ENCODE results near the gene ACE2. TPM values are rescaled to one million over a fixed set of nuclear protein-coding genes. Genes with fewer than 3 reads are reported as not detected.

The ACE2 gene
- polyA plus RNA-seq, 1 experiment, result not detected

DNA sequence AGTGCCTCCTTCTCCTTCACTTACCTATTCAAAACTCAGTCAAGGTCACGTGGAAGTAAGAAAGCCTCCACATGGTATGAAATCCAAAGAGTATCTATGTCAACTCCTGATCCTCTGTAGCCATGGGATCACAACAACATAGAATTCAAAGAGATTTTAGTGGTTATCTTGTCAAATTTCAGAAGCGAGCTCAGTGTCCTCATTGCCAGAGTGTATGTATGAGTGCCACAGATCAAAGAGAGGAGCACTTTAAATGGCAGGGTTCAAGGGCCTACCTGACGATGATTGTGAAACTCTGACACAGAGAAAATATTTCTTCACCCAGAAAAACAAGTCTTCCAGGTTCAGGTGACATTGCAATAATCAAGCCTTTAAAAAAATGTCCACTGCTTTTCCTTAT, 1.2 kb upstream of the ACE2 start:
- Histone ChIP-seq H3K36me3 (ENCODE audit: control insufficient read depth, insufficient read depth, low read length) (no peaks in the 10 kb centered on the region), H3K4me3 (ENCODE audit: low read depth, low read length) (no peak overlapping the region), H3K27me3 (ENCODE audit: control insufficient read depth, insufficient read depth, low read length) (no peaks in the 10 kb centered on the region)
- DNase-seq (ENCODE audit: low read depth), result no peak
- TF ChIP-seq, protein P1, sequence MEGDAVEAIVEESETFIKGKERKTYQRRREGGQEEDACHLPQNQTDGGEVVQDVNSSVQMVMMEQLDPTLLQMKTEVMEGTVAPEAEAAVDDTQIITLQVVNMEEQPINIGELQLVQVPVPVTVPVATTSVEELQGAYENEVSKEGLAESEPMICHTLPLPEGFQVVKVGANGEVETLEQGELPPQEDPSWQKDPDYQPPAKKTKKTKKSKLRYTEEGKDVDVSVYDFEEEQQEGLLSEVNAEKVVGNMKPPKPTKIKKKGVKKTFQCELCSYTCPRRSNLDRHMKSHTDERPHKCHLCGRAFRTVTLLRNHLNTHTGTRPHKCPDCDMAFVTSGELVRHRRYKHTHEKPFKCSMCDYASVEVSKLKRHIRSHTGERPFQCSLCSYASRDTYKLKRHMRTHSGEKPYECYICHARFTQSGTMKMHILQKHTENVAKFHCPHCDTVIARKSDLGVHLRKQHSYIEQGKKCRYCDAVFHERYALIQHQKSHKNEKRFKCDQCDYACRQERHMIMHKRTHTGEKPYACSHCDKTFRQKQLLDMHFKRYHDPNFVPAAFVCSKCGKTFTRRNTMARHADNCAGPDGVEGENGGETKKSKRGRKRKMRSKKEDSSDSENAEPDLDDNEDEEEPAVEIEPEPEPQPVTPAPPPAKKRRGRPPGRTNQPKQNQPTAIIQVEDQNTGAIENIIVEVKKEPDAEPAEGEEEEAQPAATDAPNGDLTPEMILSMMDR (IDR thresholded peaks at IDR 0.05; ENCODE audit: insufficient read depth, low read depth, low read length), result no peak
- CTCF ChIA-PET, result interaction anchor here (0.6 kb wide), 1 partner anchor 13 kb away, joined by 3 read pairs; no protein-coding TSS in a partner anchor
- POLR2A ChIA-PET, result no interaction called here

DNA sequence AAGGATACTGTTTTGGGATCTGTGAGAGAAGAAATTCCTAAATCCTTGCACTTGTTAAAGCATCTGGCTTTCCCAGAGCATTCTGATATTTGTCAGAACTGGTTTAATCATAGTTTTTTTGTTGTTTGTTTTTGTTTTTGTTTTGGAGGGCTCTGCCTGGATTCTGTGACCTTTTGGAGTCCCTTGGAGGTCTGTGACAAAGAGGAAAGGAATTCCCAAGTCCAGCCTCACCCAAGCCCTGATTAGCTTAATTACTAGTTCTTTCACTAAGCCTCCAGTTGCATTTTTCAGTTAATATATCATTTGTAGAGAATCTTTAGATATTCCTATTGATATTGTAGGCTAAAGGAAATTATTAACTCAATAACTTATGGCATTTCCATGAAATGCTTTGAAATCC, 711 bp downstream of the ACE2 start:
- H3K4me3 ChIP-seq (ENCODE audit: low read depth, low read length), result no peak overlapping the region
- DNase-seq (ENCODE audit: low read depth), result no peak
- no peaks in the 10 kb centered on the region for H3K36me3 ChIP-seq (ENCODE audit: control insufficient read depth, insufficient read depth, low read length)
- POLR2A ChIA-PET, result no interaction called here
- TF ChIP-seq, protein P1 (IDR thresholded peaks at IDR 0.05; ENCODE audit: insufficient read depth, low read depth, low read length), result no peak
- CTCF ChIA-PET, result no interaction called here
- no peaks in the 10 kb centered on the region for H3K27me3 ChIP-seq (ENCODE audit: control insufficient read depth, insufficient read depth, low read length)

DNA sequence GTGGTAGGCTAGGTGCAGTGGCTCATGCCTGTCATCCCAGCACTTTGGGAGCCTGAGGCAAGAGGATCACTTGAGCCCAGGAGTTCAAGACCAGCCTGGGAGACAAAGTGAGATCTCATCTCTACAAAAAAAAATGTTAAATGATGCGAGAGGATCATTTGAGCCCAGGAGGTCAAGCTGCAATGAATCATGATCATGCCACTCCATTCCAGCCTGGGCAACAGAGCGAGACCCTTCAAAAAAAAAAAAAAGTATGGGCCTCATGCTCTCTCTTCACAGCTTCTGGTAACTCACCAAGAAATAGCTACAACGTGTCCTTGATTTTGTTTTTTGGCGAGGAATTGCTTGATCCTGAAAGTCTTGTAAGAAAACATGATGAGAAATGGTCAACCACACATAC, 1.3 kb downstream of the ACE2 start:
- DNase-seq (ENCODE audit: low read depth), result no peak
- ChIA-PET POLR2A (no interaction called here), CTCF (no interaction called here)
- Histone ChIP-seq H3K27me3 (ENCODE audit: control insufficient read depth, insufficient read depth, low read length) (no peaks in the 10 kb centered on the region), H3K36me3 (ENCODE audit: control insufficient read depth, insufficient read depth, low read length) (no peaks in the 10 kb centered on the region), H3K4me3 (ENCODE audit: low read depth, low read length) (no peak overlapping the region)
- TF ChIP-seq, protein P1 (IDR thresholded peaks at IDR 0.05; ENCODE audit: insufficient read depth, low read depth, low read length), result no peak

DNA sequence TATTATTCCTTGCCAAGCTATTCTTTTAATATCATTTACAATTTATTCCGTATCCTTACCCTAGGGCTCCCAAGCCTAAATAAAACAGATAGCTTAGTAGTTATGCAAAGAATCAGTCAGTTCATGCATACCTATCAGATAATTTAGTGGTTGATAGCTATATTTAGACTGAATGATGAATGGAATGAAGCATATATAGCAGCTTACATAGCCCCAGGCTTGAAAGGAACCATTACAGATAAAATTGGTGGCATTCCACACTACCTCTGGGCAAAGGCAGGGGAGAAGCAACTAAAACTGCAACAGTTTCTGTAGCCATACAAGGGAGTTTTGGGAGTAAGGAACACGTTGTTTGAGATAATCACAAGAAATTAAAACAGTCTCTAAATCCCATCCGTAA, 2.7 kb downstream of the ACE2 start:
- H3K27me3 ChIP-seq (ENCODE audit: control insufficient read depth, insufficient read depth, low read length), result no peaks in the 10 kb centered on the region
- ChIA-PET POLR2A (no interaction called here), CTCF (no interaction called here)
- DNase-seq (ENCODE audit: low read depth), result no peak
- H3K4me3 ChIP-seq (ENCODE audit: low read depth, low read length), result no peak overlapping the region
- H3K36me3 ChIP-seq (ENCODE audit: control insufficient read depth, insufficient read depth, low read length), result no peaks in the 10 kb centered on the region
- TF ChIP-seq, protein P1 (IDR thresholded peaks at IDR 0.05; ENCODE audit: insufficient read depth, low read depth, low read length), result no peak

DNA sequence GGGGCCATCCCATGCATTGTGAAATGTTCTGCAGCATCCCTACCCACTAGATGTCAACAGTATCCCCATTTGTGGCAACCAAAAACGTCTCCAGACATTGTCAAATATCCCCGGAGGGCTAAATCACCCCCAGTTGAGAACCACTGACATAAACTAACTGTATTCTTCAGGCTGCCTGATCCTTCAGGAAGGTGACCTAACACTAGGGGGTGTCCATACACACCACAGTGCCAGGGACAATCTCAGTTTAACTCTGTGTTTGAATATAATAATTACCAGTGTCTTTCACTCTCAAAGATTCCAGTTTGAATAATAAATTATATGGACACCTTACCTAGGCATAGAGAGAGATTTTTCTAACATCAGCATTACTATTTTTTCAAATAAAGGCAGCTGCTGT, 6.4 kb downstream of the ACE2 start:
- TF ChIP-seq, protein P1 (IDR thresholded peaks at IDR 0.05; ENCODE audit: insufficient read depth, low read depth, low read length), result no peak
- H3K4me3 ChIP-seq (ENCODE audit: low read depth, low read length), result no peak overlapping the region
- no peaks in the 10 kb centered on the region for H3K36me3 ChIP-seq (ENCODE audit: control insufficient read depth, insufficient read depth, low read length)
- CTCF ChIA-PET, result no interaction called here
- POLR2A ChIA-PET, result no interaction called here
- no peaks in the 10 kb centered on the region for H3K27me3 ChIP-seq (ENCODE audit: control insufficient read depth, insufficient read depth, low read length)
- no peak for DNase-seq (ENCODE audit: low read depth)

Measured in BJ (cell line).